GM18511 (cell line): Measurements from ENCODE around the gene NME3.
"Not testable (repeated sequence)": the region's sequence is repeated elsewhere in the genome, so short reads cannot be mapped to it uniquely, and the experiment has no call there.

ENCODE experiments used
- ATAC-seq: cut with Tn5 transposase; IDR thresholded peaks from one replicate; pipeline ENCODE4 v1.9.1; 2021; ENCODE audit warnings: mild to moderate bottlenecking, moderate library complexity; ENCODE audit not compliant: unreplicated experiment

Gene NME3

GRCh38 chr16:1771188-1771863 is at the start of gene NME3:
TSS of gene NME3 (minus strand) at chr16:1771543. CDS start at chr16:1771534, 9 bp downstream.
- ATAC-seq: peak; percentile 43

GRCh38 chr16:1820946-1821290 is 49.6 kb upstream of the NME3 start:
- ATAC-seq: no peak

- ATAC-seq: no peak
Measured at GRCh38 chr16:1820096-1820945, 49.0 kb upstream of the NME3 start.

GRCh38 chr16:1819611-1820010 is 48.3 kb upstream of the NME3 start:
- no peak for ATAC-seq

GRCh38 chr16:1818873-1819525 is 47.7 kb upstream of the NME3 start:
- no peak for ATAC-seq

GRCh38 chr16:1818204-1818872 is 47.0 kb upstream of the NME3 start:
- ATAC-seq: no peak

GRCh38 chr16:1817716-1818115 is 46.4 kb upstream of the NME3 start:
- no peak for ATAC-seq

GRCh38 chr16:1817276-1817589 is 45.9 kb upstream of the NME3 start:
- no peak for ATAC-seq

GRCh38 chr16:1816396-1817275 is 45.3 kb upstream of the NME3 start:
- ATAC-seq: no peak

- no peak for ATAC-seq
Measured at GRCh38 chr16:1815461-1815860, 44.1 kb upstream of the NME3 start.

GRCh38 chr16:1812732-1813163 is 41.4 kb upstream of the NME3 start:
- no peak for ATAC-seq

GRCh38 chr16:1810536-1810935 is 39.2 kb upstream of the NME3 start:
- no peak for ATAC-seq

GRCh38 chr16:1810106-1810505 is 38.8 kb upstream of the NME3 start:
- ATAC-seq: no peak

- ATAC-seq: no peak
Measured at GRCh38 chr16:1809281-1809801, 38.0 kb upstream of the NME3 start.

- ATAC-seq: no peak
Measured at GRCh38 chr16:1808691-1809090, 37.3 kb upstream of the NME3 start.

GRCh38 chr16:1807626-1808025 is 36.3 kb upstream of the NME3 start:
- ATAC-seq: no peak

- ATAC-seq: no peak
Measured at GRCh38 chr16:1800701-1801100, 29.4 kb upstream of the NME3 start.

GRCh38 chr16:1799263-1799662 is 27.9 kb upstream of the NME3 start:
- not testable (repeated sequence) for ATAC-seq

GRCh38 chr16:1794908-1795666 is 23.7 kb upstream of the NME3 start:
- no peak for ATAC-seq
